ENCODE data around the gene VRTN. TPM values are rescaled to one million over a fixed set of nuclear protein-coding genes. Genes with fewer than 3 reads are reported as not detected.
A peak's percentile ranks its signal among the peaks of the same experiment; 100 is the strongest.

The VRTN gene
- total and polyA plus RNA-seq, 9 of the 15 experiments (the other 6 are each of a cell fraction or from before 2014, with no cell fraction given), result 0.05 to 0.09 (median 0.06) TPM; not detected in 6

GRCh38 chr14:74401504-74402241 lies 53.4 kb downstream of the VRTN start:
- ChIA-PET POLR2A (interaction anchor here (0.6 to 0.7 kb wide), 2 partner anchors 22 to 448 kb away, joined by 3 to 4 read pairs; no protein-coding TSS in a partner anchor), CTCF (ENCODE audit: low intra/inter-chr PET ratio) (no interaction called here)
- no peaks in the 10 kb centered on the region for H3K36me3 ChIP-seq (ENCODE audit: control insufficient read depth, insufficient read depth, low read length)
- no TSS peak for BruUV-seq (replicated peaks)
- no peaks in the 10 kb centered on the region for H3K79me2 ChIP-seq (ENCODE audit: control insufficient read depth, insufficient read depth, low read length)
- FAIRE-seq (no peak), DNase-seq (ENCODE audit: extremely low read depth in 1 of 4, low spot score in 3 of 4) (peak; percentile 11 to 16 (median 14)), ATAC-seq (peak; percentile 49)
- H3K27me3 ChIP-seq (ENCODE audit: control insufficient read depth in 2 of 2, insufficient read depth in 2 of 2, low read length in 2 of 2), result peaks cover 0 to 38% of the 10 kb centered on the region in 2 experiments; a peak in 3 of 5 replicates
- no peak overlapping the region for H3K4me2 ChIP-seq (ENCODE audit: insufficient read depth, low read length)
- no peaks in the 10 kb centered on the region for H4K20me1 ChIP-seq (replicated peaks; ENCODE audit: control insufficient read depth, insufficient read depth, low read length)
- no peaks in the 10 kb centered on the region for H3K4me1 ChIP-seq (replicated peaks in 1 of 2; ENCODE audit: control insufficient read depth in 2 of 2, insufficient read depth in 2 of 2, low read length in 2 of 2)
- no peak overlapping the region for H3K27ac ChIP-seq (ENCODE audit: extremely low read depth, low read depth, low read length)
- H2AFZ ChIP-seq (ENCODE audit: low read depth, low read length), result no peak overlapping the region
- H3K9ac ChIP-seq (ENCODE audit: insufficient read depth in 1 of 2, low read depth in 2 of 2, low read length in 2 of 2), result 0 out of 4 replicates have a peak overlapping the region, but pooled peaks of 1 of the 2 experiments have one; percentile 33
- in situ Hi-C loops (cut with MboI), result no loop called here
- H3K4me3 ChIP-seq, result no peak overlapping the region
- no peaks in the 10 kb centered on the region for H3K9me1 ChIP-seq (ENCODE audit: control insufficient read depth, insufficient read depth, low read length)
- TF ChIP-seq FOXJ3 (CRISPR knock-in tag; IDR thresholded peaks at IDR 0.05) (no peak), TFAP4 (CRISPR knock-in tag; IDR thresholded peaks at IDR 0.05; ENCODE audit: borderline replicate concordance) (peak; percentile 31; the same call in 1 of the 2 replicates)
- 7% methylated on average over 6 of the region's 12 CpGs for WGBS (ENCODE audit: insufficient coverage, low coverage, missing lambda C conversion rate)
- H3K9me3 ChIP-seq (replicated peaks; ENCODE audit: control insufficient read depth, insufficient read depth, low read depth, low read length), result no peaks in the 10 kb centered on the region
- intact Hi-C loops (cut with micrococcal nuclease), result no loop called here
